ENCODE measurements around the gene PLXNA2. TPM values are rescaled to one million over a fixed set of nuclear protein-coding genes. Genes with fewer than 3 reads are reported as not detected.

The PLXNA2 gene
- total and polyA plus RNA-seq, 2 of the 4 experiments (the other 2 are of a cell fraction): 0.72 to 1.1 TPM

GRCh38 chr1:208235982-208236761 lies 8.0 kb downstream of the PLXNA2 start (continued):
- TF ChIP-seq CEBPB (IDR thresholded peaks at IDR 0.05; ENCODE audit: low read depth, low read length) (no peak), CHD1 (IDR thresholded peaks at IDR 0.05; ENCODE audit: low read depth, low read length) (no peak), RFX5 (IDR thresholded peaks at IDR 0.05; ENCODE audit: low read depth, low read length) (no peak)

- peak overlapping the region; percentile 86 for H4K91ac ChIP-seq (ENCODE audit: insufficient read depth, low read depth, low read length)
- H3K23ac ChIP-seq (ENCODE audit: low read depth, low read length): peak overlapping the region; percentile 68
- H3K18ac ChIP-seq (ENCODE audit: low read depth, low read length): peak overlapping the region; percentile 72
- H3K4me2 ChIP-seq (ENCODE audit: low read depth, low read length): no peak overlapping the region
- peak overlapping the region; percentile 69 for H2BK20ac ChIP-seq (ENCODE audit: low read depth, low read length)
- no peaks in the 10 kb centered on the region for H3K36me3 ChIP-seq (ENCODE audit: control insufficient read depth, insufficient read depth, low read length)
- BruUV-seq (replicated peaks): no TSS peak
- peak overlapping the region; percentile 72; the same call in 1 of the 2 replicates for H2AK5ac ChIP-seq (ENCODE audit: low read depth, low read length)
- in situ Hi-C loops (cut with MboI; ENCODE audit: low sequenced_read_pairs): no loop called here
- peaks cover 39% of the 10 kb centered on the region for H3K4me1 ChIP-seq (ENCODE audit: control insufficient read depth, insufficient read depth, low read length)
- H4K8ac ChIP-seq (ENCODE audit: low read depth in 2 of 2, low read length in 2 of 2): peak overlapping the region; percentile 93
- dilution Hi-C loops (cut with HindIII; ENCODE audit: low sequenced_read_pairs, unreplicated experiment): no loop called here
- peak overlapping the region; percentile 81; the same call in 1 of the 3 replicates for H2BK15ac ChIP-seq (ENCODE audit: low read depth, low read length)
- DNase-seq (no peak), ATAC-seq (ENCODE audit: low read depth) (no peak)
- CTCF ChIA-PET: interaction anchor here (1.3 to 11.3 kb wide), 2 partner anchors 213 to 272 kb away, joined by 3 to 158 read pairs; no protein-coding TSS in a partner anchor
- no peak overlapping the region for H3K9ac ChIP-seq (ENCODE audit: low read depth, low read length)
- H3K9me3 ChIP-seq (ENCODE audit: control insufficient read depth, insufficient read depth, low read length): no peaks in the 10 kb centered on the region
- H2AFZ ChIP-seq (replicated peaks; ENCODE audit: low read length, poor library complexity): peak overlapping the region; percentile 88
- peak overlapping the region; percentile 17 for H2AK9ac ChIP-seq (replicated peaks; ENCODE audit: low read depth, low read length, poor library complexity)
- H3K56ac ChIP-seq (ENCODE audit: extremely low read depth, insufficient read depth, low read length): no peak overlapping the region
- H4K20me1 ChIP-seq (ENCODE audit: insufficient read depth, low read length): no peaks in the 10 kb centered on the region
- H4K5ac ChIP-seq (ENCODE audit: low read depth, low read length): peak overlapping the region; percentile 76
- peaks cover 0 to 58% of the 10 kb centered on the region in 2 experiments; a peak in 3 of 4 replicates for H3K79me1 ChIP-seq (ENCODE audit: low read depth in 1 of 2, low read length in 2 of 2)
- TF ChIP-seq MXI1 (IDR thresholded peaks at IDR 0.05; ENCODE audit: borderline replicate concordance, low read depth, low read length) (no peak), BHLHE40 (IDR thresholded peaks at IDR 0.05; ENCODE audit: low read depth, low read length) (no peak)
- H3K4me3 ChIP-seq (ENCODE audit: insufficient read depth, low read depth, low read length): no peak overlapping the region
- peak overlapping the region; percentile 81 for H3K14ac ChIP-seq (replicated peaks; ENCODE audit: low read depth, low read length)
- WGBS, 2 experiments (ENCODE audit: extremely low coverage in 2 of 2, insufficient read length in 1 of 2): no CpG with 5 or more reads among the region's 9 CpGs
- peak overlapping the region; percentile 14; the same call in 1 of the 2 replicates for H3K27ac ChIP-seq (ENCODE audit: insufficient read depth, low read length)
- H2BK120ac ChIP-seq (ENCODE audit: low read depth, low read length): peak overlapping the region; percentile 87
- intact Hi-C loops (cut with micrococcal nuclease): no loop called here
- H3K4ac ChIP-seq (ENCODE audit: low read depth, low read length): peak overlapping the region; percentile 93
- POLR2A ChIA-PET (ENCODE audit: unreplicated experiment): interaction anchor here (0.5 kb wide), 1 partner anchor 185 kb away, joined by 3 read pairs; no protein-coding TSS in a partner anchor
- peak overlapping the region; percentile 27 for H2BK5ac ChIP-seq (ENCODE audit: low read depth, low read length, poor library complexity, severe bottlenecking)
- H3K9me1 ChIP-seq (ENCODE audit: insufficient read depth, low read length): peaks cover 27% of the 10 kb centered on the region
- H3K27me3 ChIP-seq (ENCODE audit: control insufficient read depth, insufficient read depth, low read length): no peaks in the 10 kb centered on the region
Observed at GRCh38 chr1:208235356-208235981, 8.7 kb downstream of the PLXNA2 start.
